ENCODE data around the gene CCDC102B. TPM values are rescaled to one million over a fixed set of nuclear protein-coding genes. Genes with fewer than 3 reads are reported as not detected.

Gene CCDC102B
- total RNA-seq, 1 donor from 2014 or later: 0.54 TPM

DNA sequence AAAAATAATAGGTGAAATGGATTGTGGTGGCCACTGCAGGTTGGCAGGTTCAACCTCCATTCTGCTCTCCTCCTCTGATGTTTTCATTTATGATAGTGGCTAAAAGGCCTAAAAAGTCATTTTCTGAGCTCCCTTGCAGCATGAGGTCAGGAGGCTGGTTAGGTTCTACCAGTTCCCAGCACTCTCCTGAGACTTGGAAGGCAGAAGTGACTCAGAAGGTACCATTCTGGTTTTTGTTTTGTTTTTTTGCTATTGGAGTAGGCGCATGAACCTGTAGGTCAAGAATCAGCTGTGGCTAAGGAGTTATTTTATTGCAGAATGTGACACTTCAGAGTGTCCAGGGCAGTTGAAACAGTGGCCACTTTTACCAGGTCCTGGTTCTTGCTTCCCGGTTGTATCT, 181.9 kb downstream of the CCDC102B start:
- DNase-seq (ENCODE audit: low read depth): no peak
- H3K36me3 ChIP-seq (ENCODE audit: control insufficient read depth, insufficient read depth, low read length): no peaks in the 10 kb centered on the region
- no peaks in the 10 kb centered on the region for H3K27me3 ChIP-seq (ENCODE audit: control insufficient read depth, insufficient read depth, low read length)
- TF ChIP-seq, protein P1, sequence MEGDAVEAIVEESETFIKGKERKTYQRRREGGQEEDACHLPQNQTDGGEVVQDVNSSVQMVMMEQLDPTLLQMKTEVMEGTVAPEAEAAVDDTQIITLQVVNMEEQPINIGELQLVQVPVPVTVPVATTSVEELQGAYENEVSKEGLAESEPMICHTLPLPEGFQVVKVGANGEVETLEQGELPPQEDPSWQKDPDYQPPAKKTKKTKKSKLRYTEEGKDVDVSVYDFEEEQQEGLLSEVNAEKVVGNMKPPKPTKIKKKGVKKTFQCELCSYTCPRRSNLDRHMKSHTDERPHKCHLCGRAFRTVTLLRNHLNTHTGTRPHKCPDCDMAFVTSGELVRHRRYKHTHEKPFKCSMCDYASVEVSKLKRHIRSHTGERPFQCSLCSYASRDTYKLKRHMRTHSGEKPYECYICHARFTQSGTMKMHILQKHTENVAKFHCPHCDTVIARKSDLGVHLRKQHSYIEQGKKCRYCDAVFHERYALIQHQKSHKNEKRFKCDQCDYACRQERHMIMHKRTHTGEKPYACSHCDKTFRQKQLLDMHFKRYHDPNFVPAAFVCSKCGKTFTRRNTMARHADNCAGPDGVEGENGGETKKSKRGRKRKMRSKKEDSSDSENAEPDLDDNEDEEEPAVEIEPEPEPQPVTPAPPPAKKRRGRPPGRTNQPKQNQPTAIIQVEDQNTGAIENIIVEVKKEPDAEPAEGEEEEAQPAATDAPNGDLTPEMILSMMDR (IDR thresholded peaks at IDR 0.05; ENCODE audit: insufficient read depth, low read length, poor library complexity, severe bottlenecking): no peak
- H3K4me3 ChIP-seq (ENCODE audit: low read depth, low read length): no peak overlapping the region

DNA sequence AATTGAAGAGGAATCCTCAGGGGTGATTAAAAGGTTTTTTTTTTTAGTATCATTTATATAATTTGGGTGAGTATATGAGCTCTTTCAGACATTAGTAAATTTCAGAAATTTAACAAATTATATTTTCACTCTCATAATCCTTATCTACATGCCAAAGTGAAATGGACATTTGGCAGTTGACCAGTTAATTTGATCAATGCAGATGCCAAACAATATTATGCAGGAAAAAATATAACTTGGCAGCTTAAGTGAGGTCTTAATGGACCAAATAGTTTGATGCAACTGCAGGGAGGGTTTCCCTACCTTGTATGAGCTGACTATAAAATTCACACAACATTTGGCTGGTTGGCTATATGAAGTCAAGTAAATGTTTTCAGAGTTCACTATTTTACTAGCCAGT, 185.2 kb downstream of the CCDC102B start:
- Histone ChIP-seq H3K36me3 (ENCODE audit: control insufficient read depth, insufficient read depth, low read length) (no peaks in the 10 kb centered on the region), H3K4me3 (ENCODE audit: low read depth, low read length) (no peak overlapping the region), H3K27me3 (ENCODE audit: control insufficient read depth, insufficient read depth, low read length) (no peaks in the 10 kb centered on the region)
- no peak for DNase-seq (ENCODE audit: low read depth)
- TF ChIP-seq, protein P1 (IDR thresholded peaks at IDR 0.05; ENCODE audit: insufficient read depth, low read length, poor library complexity, severe bottlenecking): no peak

DNA sequence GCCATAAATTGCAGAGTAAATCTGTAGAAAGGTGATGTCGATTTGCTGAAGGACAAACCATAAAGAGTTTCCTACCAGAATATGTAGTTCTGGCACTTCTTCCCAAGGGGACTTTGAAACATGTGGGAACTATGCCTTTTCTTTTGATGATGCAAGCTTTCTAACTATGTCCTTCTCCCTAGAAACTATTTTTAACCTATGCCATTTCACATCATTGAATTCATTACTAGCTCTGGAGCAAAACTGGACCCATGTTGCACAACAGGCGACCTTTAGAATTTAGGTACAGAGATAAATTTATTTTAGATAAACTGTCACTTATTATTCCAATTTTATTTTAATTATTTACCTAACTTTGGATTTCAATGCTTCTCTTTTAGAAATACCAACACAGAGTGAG, 186.5 kb downstream of the CCDC102B start:
- DNase-seq (ENCODE audit: low read depth): no peak
- Histone ChIP-seq H3K4me3 (ENCODE audit: low read depth, low read length) (no peak overlapping the region), H3K27me3 (ENCODE audit: control insufficient read depth, insufficient read depth, low read length) (no peaks in the 10 kb centered on the region), H3K36me3 (ENCODE audit: control insufficient read depth, insufficient read depth, low read length) (no peaks in the 10 kb centered on the region)
- TF ChIP-seq, protein P1 (IDR thresholded peaks at IDR 0.05; ENCODE audit: insufficient read depth, low read length, poor library complexity, severe bottlenecking): no peak

DNA sequence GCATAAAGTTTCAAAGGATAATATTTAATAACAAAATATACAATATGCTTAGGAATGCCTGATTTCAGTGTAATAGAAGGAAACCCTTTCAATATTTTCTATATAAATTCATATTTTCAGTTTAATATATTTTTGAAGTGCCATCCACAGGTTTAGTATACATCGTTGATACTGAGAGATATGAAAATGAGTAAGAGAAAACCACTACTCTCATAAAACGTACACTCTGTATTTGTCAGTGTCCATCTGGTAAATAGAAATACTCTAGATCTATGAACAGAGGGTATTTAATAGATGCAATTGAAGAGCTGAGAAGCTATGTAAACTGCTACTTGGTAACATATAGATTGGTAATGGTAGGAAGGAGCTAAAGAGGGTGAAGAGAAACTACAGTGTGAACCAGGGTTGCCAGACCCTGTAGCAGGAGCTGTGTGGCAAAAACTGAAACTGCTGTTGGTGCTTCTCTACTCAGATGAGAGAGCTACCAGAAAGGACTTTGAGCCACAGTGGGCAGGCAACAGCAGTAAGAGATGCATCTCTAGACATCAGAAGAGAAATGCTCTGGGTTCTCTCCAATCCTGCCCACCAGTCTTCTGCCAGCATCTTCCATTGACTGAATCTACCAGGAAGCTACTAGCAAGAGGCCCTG, 187.4 kb downstream of the CCDC102B start:
- no peaks in the 10 kb centered on the region for H3K36me3 ChIP-seq (ENCODE audit: control insufficient read depth, insufficient read depth, low read length)
- TF ChIP-seq, protein P1 (IDR thresholded peaks at IDR 0.05; ENCODE audit: insufficient read depth, low read length, poor library complexity, severe bottlenecking): no peak
- no peak overlapping the region for H3K4me3 ChIP-seq (ENCODE audit: low read depth, low read length)
- no peak for DNase-seq (ENCODE audit: low read depth)
- H3K27me3 ChIP-seq (ENCODE audit: control insufficient read depth, insufficient read depth, low read length): no peaks in the 10 kb centered on the region

DNA sequence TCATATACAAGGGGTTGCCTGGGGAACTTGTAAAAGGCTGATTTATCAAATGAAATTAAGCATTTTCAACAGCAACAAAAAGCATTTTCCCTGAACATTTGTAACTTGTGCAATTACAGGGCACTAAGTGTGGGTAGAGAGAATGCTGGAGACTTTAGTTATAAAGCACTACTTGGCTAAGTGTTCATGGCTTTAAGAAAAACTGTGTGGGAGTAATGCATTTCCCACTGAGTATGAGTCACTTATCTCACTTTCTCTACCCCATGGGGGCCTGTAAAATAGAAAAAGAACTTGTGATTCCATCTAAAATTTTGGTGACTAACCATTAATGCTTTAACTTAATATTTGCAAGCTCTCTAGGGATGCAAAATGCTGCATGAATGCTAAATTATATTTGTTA, 193.4 kb downstream of the CCDC102B start:
- Histone ChIP-seq H3K36me3 (ENCODE audit: control insufficient read depth, insufficient read depth, low read length) (no peaks in the 10 kb centered on the region), H3K4me3 (ENCODE audit: low read depth, low read length) (no peak overlapping the region), H3K27me3 (ENCODE audit: control insufficient read depth, insufficient read depth, low read length) (no peaks in the 10 kb centered on the region)
- TF ChIP-seq, protein P1 (IDR thresholded peaks at IDR 0.05; ENCODE audit: insufficient read depth, low read length, poor library complexity, severe bottlenecking): no peak
- peak; percentile 4 for DNase-seq (ENCODE audit: low read depth)
